NCI-H187 treated with DMSO at 0.1 percent for 48 hours (cell line): ENCODE data around the gene OPA1.

Source experiments
- DNase-seq: peaks from one replicate; lab custom pipeline; 2025; lab: John Stamatoyannopoulos, UW

OPA1 gene

DNA sequence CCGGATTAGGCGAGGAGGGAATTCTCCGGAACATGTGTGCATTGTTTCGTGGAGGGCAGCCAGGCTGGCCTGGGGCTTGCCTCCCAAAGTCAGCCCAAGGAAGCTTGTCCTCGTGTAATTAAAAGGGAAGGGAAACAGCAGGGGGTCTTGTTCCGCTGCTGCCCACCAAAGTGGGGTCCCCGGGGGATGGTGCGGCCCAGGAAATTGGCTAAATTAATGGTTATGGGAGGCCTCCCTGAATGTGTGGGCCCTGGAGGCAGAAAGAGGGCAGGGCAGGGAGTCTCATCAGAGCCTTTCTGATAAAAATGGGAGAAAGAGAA is 118.1 kb downstream of the OPA1 start:
- DNase-seq: no peak

GRCh38 chr3:193711523-193711963 is 118.5 kb downstream of the OPA1 start:
- no peak for DNase-seq

DNA sequence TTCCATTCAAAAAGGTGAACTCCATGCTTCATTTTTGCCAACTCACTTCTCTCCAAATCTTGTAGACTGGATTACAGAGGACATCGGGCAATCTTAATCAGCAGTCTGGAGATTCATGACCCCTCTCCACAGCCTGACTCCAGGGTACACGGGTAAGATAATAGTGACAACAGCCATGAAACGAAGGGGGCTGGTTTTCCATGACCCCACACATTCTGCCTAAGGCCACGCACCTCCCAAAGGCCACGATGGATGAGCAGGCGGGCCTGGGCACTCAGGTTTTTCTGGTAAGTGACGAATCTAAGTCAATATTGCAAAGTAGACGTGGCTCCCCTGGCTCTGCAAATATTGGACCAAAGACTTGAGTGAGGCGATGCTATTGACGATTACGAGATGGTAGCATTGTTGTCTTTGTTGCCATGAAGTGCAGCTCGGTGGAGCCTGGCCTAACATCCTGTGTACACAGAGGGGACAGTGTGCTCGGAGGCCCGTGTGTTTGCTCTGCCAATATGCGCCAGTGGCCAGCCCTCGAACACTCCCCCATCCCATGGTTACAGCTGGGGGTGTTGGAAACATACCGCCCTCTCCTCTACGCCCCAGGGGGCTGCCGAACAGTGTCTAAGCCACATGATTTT is 119.1 kb downstream of the OPA1 start:
- no peak for DNase-seq

DNA sequence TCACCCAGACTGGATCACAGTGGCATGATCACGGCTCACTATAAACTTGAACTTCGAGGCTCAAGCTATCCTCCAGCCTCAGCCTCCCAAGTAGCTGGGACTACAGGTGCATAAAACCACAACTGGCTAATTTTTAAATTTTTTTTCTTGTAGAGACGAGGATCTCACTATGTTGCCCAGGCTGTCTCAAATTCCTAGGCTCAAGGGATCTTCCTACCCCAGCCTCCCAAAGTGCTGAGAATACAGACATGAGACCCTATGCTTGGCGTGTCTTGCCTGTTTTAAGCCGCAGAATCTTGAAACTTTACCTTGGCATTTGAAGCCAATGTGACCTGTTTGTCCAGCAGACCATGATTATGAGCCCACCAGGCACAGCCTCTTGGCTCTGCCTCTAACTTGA is 119.9 kb downstream of the OPA1 start:
- no peak for DNase-seq

DNA sequence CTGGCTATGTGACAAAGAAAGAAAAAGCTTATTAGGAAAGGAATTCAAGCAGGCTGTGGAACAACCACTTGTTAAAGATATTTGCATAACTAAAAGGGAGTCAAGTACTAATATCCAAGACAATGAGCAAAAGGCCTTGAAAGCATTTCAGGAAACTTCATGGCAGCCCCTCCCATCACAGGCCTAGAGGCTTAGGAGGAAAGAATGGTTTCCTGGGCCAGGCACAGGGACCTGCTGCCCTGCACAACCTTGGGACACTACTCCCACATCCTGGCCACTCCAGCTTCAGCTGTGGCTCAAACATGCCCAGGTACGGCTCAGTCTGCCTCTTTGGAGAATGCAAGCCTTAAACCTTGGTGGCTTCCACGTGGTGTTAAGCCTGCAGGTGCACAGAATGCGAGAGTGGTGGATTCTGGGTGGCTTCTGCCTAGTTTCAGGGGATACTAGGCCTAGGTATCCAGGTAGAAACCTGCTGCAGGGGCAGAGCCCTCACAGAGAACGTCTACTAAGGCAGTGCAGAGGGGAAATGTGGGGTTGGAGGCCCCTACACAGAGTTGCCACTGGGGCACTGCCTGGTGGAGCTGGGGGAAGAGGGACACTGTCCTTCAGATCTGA is 121.6 kb downstream of the OPA1 start:
- DNase-seq: no peak

GRCh38 chr3:193716150-193716549 is 123.1 kb downstream of the OPA1 start:
- no peak for DNase-seq

DNA sequence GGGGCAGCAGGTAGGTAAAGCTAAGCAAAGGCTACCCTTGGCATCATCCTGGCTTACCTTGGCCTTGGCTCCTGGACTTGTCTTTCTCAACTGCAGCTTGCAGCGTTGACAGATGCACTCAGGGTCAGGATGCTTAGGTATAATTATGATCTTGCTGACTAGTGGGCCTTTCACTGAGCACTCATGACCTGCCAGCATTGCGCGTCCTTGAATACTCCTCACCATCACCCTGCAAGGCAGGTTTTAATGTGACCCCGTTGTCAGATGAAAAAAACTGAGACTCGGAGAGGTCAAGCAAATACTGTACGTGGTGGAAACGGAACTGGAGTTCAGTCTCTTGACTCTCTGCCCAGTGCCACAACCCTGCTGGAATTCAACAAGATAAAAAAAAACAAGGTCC is 126.7 kb downstream of the OPA1 start:
- DNase-seq: no peak

DNA sequence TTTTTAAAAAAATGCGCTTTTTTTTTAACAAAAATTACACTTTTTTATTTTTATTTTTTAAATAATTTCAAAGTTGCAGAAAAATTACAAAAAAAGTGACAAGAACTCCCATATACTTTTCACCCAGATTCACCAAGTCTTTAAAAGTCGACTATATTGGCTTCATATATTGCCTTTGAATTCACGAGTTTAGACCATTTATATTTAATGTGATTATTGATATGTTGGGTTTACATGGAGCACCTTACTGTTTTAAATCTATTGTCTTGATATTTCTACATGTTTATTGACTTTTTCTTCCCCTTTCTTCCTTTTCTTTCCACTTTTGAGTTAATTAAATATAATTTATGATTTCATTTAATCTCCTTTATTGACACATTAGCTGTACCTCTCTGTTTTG is 127.2 kb downstream of the OPA1 start:
- DNase-seq: no peak

DNA sequence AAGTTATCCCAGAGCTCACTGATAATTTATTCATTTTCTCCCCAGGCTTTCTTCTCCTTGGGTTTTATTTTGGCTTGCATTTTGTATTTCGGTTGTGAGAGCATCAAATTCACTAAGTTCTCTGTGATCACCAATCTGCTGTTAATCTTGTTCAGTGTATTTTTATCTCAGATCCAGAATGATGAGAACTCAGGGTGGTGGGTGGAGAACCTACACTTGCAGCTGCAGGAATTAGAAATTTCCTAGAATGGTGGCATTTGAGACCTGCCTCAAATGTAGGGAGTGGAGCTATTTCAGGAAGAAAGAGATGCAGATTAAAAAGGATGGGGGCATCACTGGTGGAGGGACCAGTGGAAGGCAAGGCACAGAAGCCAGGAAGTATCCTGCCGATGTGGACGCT is 129.6 kb downstream of the OPA1 start:
- DNase-seq: no peak

- no peak for DNase-seq
These were observed 134.1 kb downstream of the OPA1 start for GRCh38 chr3:193727089-193727488.

DNA sequence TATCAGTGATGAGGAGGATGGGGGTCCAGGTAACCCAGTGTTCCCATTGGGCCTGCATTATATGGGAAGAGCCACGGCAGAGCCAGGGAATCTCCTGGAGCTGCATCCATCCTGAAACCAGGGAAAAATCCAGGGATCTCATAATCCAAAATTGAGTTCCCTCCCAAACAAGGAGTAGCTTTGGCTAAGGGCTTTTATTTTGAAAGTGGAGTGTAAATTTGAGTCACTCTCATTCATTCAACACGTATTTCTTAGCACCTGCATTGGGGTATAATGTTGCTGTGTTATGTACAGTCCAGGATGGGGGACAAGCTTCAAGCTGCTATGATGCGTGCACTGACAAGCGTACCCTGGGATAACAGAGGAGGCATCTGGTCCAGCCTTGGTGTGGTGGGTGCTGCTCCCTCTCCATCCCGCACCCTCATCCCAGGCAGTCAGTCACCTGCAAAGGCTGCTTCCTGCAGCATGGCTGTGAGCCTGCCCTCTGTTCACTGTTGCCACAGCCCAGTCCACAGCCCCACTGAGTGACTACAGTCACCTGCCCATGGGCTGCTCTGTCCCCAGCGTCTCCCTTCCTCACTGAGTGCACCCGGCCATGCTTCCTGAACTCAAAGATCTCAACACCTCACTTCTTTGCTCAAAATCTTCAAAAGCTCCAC is 135.6 kb downstream of the OPA1 start:
- no peak for DNase-seq

DNA sequence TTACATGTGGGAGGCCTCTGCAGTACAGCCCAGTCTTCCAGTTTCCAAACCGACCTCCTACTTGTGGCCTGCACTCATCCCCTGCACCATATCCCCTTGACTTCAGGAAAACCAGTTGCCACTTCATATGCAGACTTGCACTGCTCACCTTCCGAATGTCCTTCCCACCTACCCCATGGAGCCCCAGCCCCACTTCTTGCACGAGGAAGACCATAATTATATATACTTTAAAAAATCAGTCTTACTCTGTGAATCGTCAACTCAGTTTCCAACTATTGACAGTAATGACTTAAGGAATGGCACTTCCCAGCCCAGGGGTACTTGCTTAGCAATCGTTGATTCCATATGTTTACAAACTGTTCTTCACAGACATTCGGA is 136.1 kb downstream of the OPA1 start:
- DNase-seq: no peak

- no peak for DNase-seq
These were observed 136.6 kb downstream of the OPA1 start for GRCh38 chr3:193729601-193730000.

- no peak for DNase-seq
These were observed 137.5 kb downstream of the OPA1 start for GRCh38 chr3:193730511-193730910.

- no peak for DNase-seq
These were observed 138.0 kb downstream of the OPA1 start for GRCh38 chr3:193730976-193731375.

- no peak for DNase-seq
These were observed 138.6 kb downstream of the OPA1 start for GRCh38 chr3:193731656-193732055.

DNA sequence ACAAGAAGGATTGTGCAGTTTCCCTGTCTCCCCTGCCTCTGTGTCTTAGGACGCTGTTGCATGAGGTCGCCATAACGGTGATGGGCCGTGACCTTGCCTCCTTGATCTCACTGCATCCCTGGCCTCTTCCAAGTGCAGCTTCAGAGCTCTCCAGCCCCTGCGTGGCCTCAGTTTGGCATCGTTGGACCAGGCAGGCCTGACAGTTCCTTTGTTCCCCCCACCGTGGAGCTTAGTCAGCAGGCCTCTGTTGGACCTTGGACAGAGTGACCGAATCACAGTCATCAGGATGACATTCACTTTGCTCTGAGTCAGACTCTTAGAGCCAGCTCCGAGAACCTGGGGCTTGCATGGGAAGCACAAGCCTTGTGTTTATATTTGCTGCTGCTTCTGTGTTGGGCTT is 139.4 kb downstream of the OPA1 start:
- DNase-seq: no peak

DNA sequence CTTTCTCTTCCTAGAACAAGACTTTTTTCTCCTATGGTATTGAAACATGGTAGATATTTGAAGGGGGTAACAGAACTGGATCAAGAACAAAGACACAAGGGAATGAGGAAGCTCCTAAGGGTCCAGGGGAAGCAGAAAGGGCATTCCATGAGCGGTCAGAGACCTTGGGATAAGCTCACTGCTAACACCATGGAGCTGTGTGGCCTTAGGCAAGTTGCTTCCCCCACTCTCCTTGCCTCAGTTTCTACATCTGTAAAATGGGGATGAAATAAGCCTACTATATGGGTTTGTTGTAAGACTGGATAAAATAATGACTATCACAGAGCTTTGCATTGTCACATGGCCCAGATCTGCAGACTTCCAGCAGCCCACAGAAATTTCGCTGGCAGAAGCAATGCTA is 139.8 kb downstream of the OPA1 start:
- DNase-seq: no peak

- DNase-seq: no peak
These were observed 141.8 kb downstream of the OPA1 start for GRCh38 chr3:193734737-193735366.

GRCh38 chr3:193735850-193736249 is 142.8 kb downstream of the OPA1 start:
- no peak for DNase-seq

DNA sequence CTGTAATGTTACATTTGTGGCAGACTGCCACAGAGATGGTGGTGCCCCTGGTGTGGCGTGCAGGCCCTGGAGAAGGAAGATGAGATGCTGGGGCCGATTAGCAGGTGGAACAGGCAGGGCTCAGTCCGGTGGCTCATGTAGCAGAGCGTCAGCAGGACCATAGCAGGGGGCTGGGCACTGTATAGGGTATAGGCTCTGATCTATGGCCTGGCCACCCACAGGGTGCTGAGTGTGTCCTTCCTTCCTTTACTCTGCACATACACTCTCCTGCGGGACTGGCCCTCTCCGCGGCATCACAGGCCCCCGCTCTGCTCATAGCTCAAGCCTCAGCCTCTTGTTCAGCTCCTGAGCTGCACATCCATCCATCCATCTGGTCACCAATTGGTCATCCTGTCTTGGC is 143.6 kb downstream of the OPA1 start:
- DNase-seq: no peak

GRCh38 chr3:193737191-193737751 is 144.3 kb downstream of the OPA1 start:
- DNase-seq: no peak

- DNase-seq: no peak
These were observed 149.6 kb downstream of the OPA1 start for GRCh38 chr3:193742628-193743027.
